NCI-H146 treated with DMSO at 0.1 percent for 48 hours (cell line): ENCODE results near the gene DAB1.
"Not testable (repeated sequence)": the region's sequence is repeated elsewhere in the genome, so short reads cannot be mapped to it uniquely, and the experiment has no call there.

Experiments
- DNase-seq: peaks from one replicate; lab custom pipeline; 2025; ENCODE audit not compliant: unreplicated experiment; lab: John Stamatoyannopoulos, UW

The DAB1 gene

DNA sequence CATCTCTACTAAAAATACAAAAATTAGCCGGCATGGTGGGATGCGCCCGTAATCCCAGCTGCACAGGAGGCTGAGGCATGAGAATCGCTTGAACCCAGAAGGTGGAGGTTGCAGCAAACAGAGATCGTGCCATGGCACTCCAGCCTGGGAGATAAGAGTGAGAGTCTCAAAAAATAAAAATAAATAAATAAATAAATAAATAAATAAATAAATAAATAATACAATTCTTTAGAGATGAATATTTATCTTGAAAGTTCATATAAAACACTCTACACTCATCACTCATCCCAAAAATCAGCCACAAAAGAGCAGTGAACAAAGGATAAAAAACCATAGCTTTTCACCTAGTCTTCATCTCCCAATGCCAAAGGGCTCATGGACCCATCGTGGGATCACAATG is 295.9 kb downstream of the DAB1 start:
- no peak for DNase-seq

DNA sequence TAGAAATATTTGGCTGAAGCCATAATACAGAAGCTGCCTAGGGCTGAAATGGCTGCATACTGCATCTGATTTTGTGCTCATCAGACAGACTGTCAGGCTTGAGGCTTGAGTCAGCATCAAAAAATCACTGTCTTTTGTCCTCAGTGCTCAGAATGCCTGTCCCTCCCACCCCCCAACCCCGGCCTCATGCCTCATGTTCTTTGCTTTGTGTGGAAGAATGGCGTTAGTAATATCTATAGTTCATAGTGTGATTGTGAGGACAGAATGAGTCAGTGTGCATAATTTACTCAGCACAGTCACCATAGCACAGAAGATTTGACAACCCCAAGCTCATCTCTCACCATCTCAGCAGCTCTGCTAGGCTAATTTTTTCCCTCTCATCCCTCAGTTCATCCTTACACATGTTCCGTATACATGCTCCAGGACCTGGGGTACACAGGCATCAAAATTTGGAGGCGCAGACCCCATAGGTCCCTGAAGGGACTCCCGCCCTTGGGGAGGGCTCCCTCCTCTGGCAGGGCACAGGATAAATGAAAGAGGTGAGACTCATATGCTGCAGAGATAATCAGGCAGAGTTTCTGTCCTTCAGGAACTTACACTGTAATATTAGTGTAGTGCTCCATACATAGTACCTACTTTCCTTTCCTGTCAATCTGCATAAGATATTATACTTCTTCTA is 299.0 kb downstream of the DAB1 start:
- no peak for DNase-seq

DNA sequence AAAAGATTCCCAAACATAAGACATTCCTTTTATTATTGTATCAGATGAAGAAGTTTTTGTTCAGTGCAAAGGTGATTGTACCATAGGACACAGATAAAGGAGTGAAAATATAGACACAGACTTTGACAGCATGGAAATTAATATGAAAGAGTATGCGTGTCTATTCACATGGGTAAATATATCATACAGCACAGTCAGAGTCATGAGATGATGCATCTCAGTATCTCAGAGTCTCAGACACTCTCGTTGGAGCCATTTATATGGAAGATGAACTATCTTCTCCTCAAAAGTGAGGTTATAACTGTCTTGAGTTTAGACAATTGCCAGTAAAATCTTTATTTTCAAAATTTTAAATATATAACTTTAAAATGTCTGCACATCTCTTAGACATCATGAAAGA is 299.7 kb downstream of the DAB1 start:
- DNase-seq: no peak

DNA sequence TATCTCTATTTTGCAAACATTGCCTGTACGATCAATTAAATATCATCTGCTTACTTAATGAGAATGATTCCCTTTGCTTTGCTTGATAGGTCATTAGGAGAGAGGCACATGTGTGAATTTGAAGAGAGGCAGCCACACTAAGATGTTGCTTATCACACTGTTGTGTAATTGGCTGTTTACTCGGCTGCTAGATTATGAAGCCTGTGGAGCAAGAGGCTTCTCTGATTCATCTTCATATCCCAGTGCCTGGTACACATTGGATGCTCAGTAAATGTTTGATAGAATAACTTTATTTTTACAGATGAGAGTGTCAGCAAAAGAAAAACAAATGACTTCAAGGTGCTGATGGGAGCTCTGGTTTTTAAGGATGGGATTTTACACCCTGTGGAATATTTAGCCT is 301.8 kb downstream of the DAB1 start:
- DNase-seq: no peak

DNA sequence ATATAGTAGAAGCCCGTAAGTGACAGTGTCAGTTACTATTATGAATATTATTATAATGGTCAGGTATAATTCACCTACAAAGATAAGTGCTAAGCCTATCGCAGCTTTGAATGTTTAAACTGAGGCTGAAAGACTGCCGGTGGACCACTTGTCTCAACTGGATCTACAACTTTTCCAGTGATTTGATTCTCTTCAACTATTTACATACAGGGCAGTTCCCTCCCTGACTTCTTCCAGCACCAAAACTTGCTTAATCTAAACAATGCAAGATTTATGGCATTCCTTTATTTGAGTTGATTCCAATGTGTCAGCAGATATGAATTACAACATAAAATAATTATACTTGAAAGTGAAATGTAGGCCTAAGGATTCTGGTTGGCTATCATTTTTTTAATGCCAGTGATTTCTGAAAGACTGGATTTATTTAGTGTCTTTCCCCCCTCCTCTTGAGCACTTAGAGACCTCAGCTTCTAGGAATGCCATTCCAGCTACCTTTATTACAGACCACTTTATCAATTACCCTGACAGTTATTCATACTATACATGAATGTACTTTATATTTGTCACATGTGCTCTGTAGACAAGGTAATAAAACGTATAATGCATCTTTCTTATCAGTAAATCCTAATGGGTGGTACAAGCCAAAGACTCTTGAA is 304.8 kb downstream of the DAB1 start:
- DNase-seq: no peak

DNA sequence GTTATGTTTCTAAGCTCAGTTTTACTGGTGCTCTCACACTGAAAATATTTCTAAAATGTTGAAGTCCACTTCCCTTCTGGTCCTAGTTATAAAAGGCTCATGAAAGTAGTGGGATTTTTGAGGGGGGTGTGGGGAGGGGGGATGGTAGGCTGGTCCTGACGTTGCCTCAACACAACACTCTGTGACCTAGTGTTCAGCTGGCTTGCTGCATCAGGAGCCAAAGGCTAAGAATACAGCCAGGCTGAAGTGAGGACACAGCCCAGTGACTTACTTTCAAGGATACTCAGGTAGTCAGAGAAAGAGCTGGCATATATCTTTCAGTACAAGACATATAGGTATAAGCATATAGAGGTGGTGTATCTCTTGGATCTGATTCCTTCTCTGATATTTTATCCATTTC is 306.1 kb downstream of the DAB1 start:
- DNase-seq: no peak

DNA sequence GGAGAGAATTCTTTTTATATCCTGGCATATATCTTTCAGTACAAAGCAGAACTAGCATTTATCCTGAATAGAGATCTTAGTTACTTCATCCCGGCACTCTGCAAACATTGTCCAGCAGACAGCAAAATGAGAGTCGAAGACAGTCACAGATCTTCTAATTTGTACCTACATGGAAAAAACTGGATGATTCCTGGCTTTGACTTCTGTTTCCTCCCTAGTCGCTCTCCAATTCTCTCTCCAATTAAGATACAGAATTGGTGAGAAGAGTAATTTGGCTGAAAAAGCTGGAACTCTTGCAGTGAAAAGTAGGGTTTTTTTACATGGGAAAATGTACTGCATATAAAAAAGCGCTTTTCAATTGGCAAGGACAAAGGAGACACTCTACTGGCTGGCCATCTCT is 307.0 kb downstream of the DAB1 start:
- DNase-seq: no peak

DNA sequence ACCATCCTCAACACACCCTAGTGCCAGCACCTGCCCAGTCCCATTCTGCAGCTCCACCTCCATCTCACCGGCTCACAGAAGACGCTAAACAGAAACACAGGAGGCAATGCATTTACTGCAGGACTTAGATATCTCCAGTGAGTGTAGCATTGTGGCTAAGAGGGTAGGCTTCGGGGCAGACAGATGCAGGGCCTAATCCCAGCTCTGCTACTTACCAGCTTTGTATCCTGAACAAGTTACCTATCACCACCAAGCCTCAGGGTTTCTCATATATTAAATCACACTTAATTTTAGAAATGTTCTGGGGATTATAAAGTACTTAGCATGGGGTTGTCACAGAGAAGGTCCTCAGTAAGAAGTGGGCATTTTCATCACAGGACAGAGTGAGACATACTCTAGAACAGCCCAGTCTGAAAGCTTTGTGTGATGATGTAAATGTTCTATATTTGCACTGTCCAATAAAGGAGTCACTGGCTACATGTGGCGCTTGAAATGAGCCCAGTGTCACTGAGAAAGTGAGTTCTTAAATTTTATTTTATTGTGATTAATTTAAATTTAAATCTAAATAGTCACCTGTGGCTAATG is 308.7 kb downstream of the DAB1 start:
- no peak for DNase-seq

DNA sequence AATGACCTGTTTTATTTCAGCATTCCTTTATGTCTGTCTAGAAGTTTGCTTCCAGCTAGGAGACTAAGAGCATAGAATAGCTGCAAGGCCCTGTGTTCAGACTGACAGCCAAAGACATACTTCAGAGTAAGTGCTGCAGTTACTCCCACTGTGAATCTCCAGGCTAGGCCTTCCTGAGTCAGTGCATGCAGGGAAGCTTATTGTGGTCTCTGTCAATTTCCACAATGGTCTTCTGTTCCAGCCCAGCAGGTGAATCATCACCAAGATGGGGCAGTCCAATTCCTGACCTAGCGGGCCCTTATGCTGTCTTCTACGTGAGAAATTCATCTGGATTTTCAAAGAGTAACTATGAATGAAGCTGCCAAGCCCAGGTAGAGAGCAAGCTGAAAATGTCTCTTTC is 311.7 kb downstream of the DAB1 start:
- peak; percentile 53 for DNase-seq

DNA sequence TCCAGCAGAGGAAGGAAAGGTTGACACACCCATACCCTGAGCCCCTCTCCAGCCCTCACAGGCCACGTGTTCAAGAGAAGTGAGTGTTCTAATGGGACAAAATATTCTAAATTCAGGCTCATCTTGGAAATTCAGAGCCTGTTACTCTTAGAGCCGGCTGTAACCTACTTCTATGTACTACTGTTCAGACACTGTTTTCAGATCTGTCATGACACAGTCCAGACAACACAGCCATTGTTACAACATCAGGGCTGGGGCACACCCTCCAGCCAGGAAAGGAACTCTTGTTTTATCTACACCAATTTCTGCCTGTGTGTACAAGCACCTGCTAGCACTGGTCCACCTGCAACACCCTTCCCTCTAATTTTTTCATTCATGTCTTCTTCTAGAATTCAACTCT is 312.7 kb downstream of the DAB1 start:
- no peak for DNase-seq

DNA sequence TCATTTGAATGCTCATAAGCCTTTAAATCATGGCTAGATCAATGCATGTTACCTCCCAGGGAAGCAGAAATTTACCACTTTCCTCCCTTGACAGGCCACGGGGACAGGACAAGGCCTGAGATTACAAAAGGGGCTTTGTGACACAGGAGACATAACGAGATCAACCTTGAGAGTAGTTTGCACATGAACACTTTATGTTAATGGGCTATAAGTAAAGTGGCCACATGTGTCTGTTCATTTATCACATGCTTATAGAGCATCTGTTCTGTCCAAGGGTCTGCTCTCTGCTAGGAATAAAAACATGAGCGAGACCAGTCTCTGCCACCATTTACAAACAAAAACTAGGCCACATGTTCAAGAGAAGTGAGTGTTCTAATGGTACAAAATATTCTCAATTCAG is 314.0 kb downstream of the DAB1 start:
- no peak for DNase-seq

DNA sequence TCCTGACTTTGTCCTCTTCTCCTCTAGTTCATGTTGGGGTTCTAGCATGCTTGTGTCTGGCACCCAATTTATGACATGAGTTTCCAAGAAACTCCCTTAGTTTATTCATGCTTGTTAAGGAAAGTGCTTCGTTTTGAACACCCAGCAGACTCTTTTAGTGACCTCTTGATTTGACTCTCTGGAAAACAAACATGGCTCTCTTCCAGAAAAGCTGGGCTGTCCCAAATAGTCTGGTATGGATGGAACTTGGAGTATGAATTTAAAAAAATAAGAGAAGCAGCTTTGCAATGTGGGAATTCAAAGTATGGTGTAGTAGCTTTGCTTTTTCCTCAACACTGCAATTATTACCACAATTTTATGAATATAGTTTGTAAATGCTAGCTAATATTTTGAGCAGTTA is 314.6 kb downstream of the DAB1 start:
- DNase-seq: no peak

DNA sequence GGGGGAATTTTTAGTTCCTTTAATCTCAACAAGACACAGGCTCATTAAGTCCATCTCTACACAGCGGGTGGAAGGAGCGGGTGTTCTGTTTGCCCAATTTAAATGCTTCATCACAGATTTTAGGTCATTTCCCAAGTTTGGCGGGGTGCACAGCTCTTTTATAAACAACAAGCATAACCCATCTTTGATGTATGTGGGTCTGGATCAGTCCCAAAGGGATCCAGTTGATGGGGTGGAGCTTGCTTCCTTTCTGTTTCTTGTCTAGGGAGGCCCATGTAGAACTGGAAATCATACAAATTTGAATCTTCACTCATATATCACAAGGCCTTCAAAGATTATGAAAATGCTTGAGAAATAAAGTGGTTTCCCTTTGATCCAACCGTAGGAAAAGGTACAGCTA is 317.6 kb downstream of the DAB1 start:
- DNase-seq: no peak

DNA sequence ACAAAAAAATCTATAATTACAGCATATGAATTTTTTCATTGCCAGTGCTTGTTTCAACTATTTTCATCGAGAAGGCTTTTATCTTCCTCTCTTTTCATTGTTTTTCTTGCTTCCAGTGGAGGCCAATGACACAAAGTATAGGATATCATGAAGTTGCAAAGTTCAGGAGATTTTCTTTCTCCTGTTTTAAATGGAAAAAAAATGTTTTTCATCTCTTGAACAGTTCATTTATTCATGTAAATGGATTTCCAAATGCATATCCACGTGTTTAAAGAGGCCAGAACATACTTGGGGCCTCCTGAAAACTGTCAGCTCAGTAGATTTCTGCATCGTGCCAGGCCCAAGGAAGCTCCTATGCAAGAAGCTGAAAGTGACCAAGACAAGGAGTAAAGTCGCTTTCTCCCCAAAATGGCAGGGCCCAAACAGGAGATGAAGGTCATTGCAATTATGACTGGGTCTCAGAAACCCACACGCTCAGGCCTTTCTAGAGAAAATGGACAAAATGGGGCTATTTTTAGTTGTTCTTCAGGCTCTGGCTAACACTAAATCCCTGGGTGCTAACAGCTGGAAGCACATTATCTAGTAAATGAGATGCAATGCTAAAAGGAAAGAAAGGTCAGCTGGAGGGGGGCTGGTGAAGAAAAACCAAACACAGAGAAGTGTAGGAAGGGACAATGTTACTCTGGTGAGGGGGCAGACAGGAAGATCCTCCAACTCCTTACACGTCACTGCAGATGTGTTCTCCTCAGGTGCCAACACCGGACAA is 321.1 kb downstream of the DAB1 start:
- no peak for DNase-seq

DNA sequence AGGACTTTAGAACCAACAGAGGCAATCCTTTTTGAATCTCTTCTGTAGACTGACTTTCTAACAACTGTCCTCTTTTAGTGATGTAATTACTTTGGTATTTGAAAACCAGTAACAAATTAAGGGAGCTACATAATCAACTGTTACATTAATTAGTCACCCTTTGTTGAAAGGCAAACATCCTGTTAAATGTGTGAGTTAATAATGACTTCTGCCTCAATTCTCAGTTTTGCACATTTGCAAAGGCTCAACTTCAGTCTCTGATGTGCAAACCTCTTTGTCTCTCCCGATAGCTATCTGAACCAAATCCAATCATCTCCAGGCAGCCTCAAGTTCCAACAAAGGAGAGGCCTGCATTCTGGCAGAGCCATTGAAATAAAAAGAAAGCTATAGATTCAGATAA is 322.7 kb downstream of the DAB1 start:
- DNase-seq: no peak

DNA sequence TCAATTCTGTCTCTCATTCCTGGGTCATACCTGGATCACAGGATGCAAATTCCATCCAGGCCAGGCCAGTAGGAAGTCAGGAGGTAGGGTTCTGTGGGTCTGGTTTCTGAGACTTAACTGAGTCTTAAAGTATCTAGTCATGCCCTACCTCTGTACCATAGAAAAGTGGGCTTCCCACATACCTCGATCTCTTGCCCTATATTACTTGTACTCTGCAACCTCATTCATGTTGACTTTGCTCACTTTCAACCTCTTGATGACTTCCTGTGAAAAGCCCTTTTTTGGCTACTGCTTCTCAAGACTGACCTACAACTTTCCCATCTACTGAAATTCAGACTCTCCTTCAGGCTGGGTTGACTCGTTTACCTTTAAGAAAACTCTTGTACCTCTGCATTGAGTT is 329.1 kb downstream of the DAB1 start:
- no peak for DNase-seq

DNA sequence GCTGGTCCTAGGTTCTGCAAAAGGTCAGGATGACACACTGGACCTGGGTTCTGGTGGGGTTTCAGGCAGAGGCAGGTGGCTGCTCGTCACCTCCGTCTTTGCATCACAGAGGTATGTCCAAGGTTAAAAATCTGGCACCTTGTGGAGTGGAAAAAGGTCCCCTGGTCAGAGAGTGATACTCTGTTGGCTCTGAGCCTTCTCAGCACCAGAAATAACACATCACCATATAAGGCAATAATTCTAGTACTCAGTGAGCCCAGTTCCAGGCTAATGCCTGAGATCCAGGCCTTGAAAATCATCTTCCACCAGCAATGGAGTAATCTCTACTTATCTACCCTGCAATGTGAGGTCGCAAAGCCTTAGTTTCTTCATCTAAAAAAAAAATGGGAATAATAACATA is 330.7 kb downstream of the DAB1 start:
- DNase-seq: no peak

DNA sequence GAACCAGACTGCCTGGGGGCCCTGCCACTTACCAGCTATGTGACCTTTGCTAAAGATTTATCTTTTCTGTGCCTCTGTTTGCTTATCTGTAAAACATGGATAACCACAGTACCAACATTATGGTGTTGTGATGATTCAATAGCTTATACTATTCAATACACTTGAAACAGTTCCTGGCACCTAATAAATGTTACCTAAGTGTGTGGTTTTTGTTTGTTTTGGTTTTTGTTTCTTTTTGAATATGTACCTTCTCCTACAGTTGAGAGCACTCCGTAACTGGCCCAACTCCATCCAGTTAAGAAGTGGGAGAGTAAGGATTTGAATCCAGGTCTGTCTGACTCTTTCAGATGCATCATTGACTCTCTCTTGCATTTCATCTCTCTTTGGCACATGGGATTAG is 332.2 kb downstream of the DAB1 start:
- no peak for DNase-seq

DNA sequence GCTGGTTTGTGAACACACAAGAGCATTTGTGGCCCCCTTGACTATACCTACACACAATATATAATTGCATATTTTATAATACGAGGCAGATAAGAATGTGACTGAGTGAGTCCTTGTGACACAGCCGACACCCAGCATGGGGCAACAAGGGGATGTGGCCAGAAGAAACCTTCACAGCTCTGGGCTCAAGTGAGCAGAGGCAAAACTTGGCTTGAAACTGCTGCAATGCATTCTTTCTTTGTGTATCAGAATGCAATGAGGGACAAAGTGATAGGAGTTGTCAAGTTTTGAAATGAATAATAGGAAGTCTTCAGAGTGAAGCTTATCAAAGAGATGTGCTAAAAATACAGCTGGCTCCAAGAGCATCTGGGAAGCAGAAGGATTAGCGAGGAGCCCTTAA is 334.0 kb downstream of the DAB1 start:
- no peak for DNase-seq

DNA sequence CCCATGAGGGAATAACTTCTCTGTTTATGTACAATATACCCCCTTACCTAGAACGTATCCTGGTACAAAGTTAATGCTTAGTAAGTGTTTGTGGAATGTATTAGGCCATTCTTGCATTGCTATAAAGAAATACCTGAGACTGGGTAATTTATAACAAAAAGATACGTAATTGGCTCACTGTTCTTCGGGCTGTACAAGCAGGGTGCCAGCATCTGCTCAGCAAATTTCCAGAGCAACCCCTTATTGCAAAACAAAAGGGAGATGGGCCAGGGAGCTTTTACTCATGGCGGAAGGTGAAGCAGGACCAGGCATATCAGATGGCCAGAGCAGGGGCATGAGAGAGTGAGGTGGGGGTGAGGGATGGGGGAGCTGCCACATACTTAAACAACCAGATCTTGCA is 334.6 kb downstream of the DAB1 start:
- no peak for DNase-seq

DNA sequence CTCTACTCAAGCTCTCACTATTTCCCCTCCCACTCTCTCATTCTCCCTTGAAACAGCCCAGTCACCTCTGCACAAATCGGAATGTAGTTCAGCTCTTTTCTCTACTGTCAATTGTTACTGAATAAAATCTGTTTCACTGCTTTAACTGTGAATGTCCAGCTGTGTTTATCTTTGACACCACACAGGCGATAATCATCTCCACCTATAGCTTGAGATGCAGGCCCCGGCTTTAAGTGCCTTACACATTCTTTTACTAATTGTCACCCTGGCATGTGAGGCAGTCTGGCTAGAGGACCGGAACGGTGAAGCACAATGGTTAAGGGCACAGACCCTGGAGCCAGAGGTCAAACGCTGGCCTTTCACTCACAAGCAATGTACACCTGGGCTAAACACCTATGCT is 335.2 kb downstream of the DAB1 start:
- peak; percentile 48 for DNase-seq

DNA sequence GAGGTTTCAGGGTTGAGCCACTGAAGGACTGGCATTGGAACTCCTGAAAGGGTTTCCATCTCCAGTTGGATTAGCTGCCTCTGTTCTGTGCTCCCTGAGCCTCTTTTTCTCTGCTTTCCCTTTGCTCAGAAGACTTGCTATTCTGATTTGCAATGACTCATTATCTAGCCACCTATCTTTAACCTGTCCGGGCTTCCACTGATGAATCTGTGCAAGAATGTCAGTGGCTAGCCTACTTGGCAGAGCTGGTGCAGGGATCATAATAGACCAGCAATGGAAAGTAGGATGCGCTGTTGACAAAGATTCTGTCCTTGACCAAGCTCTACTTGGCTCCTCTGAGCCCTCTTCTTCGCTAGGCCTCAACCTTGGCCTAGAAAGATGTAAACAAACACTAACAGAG is 336.2 kb downstream of the DAB1 start:
- not testable (repeated sequence) for DNase-seq
